ENCODE measurements around the gene FXN.
"Not testable (repeated sequence)": the region's sequence is repeated elsewhere in the genome, so short reads cannot be mapped to it uniquely, and the experiment has no call there.

The FXN gene

DNA sequence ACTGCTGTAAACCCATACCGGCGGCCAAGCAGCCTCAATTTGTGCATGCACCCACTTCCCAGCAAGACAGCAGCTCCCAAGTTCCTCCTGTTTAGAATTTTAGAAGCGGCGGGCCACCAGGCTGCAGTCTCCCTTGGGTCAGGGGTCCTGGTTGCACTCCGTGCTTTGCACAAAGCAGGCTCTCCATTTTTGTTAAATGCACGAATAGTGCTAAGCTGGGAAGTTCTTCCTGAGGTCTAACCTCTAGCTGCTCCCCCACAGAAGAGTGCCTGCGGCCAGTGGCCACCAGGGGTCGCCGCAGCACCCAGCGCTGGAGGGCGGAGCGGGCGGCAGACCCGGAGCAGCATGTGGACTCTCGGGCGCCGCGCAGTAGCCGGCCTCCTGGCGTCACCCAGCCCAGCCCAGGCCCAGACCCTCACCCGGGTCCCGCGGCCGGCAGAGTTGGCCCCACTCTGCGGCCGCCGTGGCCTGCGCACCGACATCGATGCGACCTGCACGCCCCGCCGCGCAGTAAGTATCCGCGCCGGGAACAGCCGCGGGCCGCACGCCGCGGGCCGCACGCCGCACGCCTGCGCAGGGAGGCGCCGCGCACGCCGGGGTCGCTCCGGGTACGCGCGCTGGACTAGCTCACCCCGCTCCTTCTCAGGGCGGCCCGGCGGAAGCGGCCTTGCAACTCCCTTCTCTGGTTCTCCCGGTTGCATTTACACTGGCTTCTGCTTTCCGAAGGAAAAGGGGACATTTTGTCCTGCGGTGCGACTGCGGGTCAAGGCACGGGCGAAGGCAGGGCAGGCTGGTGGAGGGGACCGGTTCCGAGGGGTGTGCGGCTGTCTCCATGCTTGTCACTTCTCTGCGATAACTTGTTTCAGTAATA lies at the start of gene FXN:
Gene FXN (plus strand): TSS at position 315 of the 871 bp plus-strand sequence. CDS start 31 bp downstream, at position 346.
- peak; percentile 64 to 73 (median 72) for DNase-seq (ENCODE audit: low read depth in 2 of 3, low spot score in 2 of 3)

DNA sequence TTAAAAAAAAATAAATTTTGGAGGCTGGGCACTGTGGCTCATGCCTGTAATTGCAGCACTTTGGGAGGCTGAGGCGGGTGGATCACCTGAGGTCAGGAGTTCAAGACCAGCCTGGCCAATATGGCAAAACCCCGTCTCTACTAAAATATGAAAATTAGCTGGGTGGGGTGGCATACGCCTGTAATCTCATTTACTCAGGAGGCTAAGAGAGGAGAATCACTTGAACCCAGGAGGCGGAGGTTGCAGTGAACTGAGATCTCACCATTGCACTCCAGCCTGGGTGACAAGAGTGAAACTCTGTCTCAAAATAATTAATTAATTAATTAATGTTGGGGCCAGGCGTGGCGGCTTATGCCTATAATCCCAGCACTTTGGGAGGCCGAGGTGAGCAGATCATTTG lies 48.6 kb upstream of the FXN start:
- DNase-seq (ENCODE audit: low read depth in 2 of 3, low spot score in 2 of 3), result not testable (repeated sequence)

DNA sequence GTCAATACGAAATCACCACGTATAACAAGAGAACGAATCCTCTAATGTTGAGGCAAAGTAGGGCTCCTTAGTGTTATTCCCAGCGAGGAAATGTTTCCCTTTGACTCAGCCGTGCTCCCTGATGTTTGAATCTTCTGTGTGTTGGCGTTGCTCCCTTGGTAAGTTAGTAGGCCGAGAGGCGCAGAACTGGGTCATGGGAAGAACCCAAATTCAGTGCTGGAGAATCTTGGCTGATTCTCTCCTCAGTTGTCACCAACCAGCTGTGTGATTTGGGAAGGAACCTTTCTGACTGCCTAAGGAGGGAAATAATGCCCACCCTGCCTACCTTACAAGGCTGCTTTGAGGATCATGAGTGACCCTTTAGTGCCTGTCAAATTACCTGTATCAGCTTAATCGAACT lies 44.1 kb upstream of the FXN start:
- DNase-seq (ENCODE audit: low read depth in 2 of 3, low spot score in 2 of 3), result no peak

DNA sequence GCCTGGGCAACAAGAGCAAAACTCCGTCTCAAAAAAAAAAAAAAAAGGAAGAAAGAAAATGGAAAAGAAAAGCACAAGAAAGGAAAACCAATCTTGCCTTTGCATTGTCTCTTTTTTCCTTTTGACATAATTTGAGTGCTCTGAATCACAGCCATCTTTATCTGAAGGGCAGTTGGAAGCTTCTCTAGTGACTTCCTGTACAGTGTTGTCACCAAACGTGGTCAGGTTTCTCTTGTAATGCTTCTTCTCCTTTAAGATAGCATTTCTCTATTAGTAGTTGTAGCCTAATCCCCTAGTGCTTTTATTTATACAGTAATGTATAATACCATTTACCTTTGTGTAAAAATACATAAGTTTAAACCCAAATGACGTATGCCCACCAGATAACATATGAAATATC lies 39.8 kb upstream of the FXN start:
- no peak for DNase-seq (ENCODE audit: low read depth in 2 of 3, low spot score in 2 of 3)

DNA sequence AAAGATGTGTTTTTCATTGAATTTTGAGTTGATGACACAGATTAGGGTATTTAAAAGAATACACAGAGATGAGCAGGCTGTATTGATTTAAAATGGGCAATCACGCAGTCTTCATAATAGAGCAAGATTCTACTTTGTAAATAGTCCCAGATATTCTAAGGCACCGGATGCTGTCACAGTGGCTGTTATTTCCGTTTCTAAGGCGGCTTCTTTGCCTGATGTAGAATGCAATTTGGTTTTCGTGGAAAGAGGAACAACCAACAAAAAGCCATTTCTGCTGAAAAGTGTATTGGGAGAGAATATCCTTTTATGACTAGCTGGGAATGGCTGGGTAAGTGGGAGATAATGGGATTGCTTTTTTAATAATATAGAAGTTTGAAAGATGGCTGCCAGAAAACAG lies 39.1 kb upstream of the FXN start:
- DNase-seq (ENCODE audit: low read depth in 2 of 3, low spot score in 2 of 3), result no peak

DNA sequence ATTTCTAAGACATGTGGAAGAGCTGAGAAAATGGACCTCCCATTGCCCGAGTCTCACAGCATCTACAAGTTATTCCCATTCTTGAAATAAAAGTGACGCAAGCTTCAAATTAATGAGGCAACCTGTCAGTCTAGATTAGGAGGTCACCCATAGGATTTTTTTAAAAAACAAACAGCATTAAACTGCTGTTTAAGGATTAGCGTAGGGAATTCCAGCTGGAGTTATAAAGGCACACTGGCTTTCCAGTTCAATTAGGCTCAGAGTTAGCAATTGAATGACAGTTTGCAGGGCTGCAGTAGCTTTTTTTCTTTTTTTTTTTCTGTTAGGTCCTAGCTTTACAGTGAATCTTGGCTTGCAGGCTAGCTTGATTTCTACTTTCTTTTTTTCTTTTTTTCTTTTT lies 37.9 kb upstream of the FXN start:
- DNase-seq (ENCODE audit: low read depth in 2 of 3, low spot score in 2 of 3), result no peak

DNA sequence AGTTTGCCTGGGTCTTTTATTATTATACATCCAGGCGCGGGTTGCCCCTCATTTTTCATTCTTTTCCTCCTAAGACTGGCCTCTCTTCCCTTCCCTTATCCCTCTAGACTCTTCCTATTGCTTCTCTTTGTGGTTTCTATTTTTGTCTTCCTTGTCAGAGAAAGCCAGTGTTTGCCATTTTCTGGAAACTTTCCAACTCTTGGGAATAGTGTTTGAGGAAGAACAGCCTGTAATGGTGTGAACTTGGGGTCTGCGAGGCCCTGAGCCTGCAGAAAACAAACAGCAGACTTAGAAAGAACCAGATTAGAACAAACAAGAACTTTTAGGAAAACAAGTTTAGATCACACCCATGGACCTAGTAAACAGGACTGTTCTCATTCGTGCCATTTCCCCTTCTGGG lies 37.2 kb upstream of the FXN start:
- DNase-seq (ENCODE audit: low read depth in 2 of 3, low spot score in 2 of 3), result no peak

DNA sequence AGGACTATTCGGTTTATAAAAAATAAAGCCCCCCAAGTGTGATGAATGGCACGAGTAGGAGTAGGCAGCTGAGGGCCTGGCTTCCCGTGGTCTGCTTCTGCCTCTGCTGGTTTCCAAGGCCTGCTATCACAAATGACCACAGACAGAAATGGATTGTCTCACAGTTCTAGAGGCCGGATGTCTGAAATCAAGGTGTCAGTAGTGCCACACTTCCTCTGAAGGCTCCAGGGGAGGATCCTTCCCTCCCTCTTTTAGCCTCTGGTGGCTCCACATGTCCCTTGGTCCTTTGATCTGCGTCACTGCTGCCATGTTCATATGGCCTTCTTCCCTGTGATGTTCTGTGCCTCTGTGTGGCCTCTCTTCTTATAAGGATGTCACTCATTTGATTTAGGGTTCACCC lies 36.7 kb upstream of the FXN start:
- no peak for DNase-seq (ENCODE audit: low read depth in 2 of 3, low spot score in 2 of 3)

DNA sequence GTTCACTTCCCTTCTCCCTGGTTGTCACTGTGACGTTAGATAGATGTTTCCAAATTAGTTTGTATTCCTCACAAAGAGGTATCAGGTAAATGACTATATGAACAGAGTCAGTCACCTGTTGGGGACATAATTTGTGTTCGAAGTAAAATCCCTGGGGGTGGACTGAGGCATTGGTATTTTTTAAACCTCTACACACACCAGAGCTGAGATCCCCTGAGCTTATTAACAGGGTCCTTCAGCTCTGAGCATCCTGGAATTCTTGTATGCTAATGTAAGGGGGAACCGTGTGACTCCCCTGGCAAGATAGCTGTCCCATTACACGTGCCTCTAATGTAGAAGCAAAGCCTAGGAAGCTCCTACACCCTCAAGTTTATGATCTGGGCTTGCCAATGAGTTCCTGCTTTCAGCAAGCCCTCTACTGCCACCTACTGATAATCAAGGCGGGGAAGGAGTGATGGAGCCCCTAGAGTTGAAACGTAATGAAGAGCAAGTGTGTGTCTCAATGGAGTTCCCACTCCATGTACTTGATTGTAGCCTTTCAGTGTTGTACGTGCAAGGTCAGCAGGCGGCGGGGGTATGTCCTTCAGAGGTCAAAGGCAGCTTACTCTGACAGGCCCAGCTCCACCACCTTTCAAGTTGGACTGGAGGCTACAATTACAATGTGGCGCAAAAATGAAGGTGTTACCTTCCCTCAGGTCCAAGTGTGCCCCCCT lies 36.0 kb upstream of the FXN start:
- peak in 1 of 3 experiments; percentile 6 for DNase-seq (ENCODE audit: low read depth in 2 of 3, low spot score in 2 of 3)

DNA sequence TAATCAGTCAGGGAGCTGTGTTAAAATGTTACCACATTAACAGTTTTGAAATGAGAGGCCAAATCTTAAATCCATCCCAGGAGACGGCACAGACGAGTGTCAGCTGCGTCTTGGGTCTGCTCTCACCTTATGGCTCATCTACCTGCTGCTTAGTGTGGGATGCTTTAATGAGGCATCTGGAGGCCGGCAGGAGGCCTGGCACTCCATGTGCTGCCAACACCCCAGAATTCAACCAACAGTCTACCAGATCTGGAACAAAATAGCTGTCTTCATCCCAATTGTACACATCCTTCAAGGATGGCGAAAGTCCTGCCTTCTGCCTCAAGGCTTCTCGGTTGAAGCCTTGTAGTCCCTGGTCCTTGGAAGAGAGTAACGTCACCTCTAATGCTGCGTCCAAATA lies 33.6 kb upstream of the FXN start:
- DNase-seq (ENCODE audit: low read depth in 2 of 3, low spot score in 2 of 3), result no peak

DNA sequence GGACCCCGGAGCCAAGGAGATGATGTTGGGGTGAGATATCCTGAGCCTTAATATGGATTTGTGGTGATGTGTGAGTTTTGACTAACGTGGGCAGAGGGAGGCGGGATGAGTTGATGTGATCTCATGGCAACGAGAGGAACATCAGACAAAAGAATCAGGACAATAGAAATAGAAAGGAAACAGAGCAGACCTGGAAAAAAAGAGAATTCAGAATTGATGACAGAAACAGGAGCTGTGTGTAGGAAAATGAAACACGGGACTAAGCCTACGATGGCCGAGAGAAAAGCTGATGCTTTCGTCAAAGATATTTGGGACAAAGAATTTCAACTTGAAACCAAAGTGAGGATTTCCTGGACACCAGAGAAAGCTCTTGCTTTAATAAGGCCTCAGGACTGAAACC lies 32.5 kb upstream of the FXN start:
- DNase-seq (ENCODE audit: low read depth in 2 of 3, low spot score in 2 of 3), result no peak

DNA sequence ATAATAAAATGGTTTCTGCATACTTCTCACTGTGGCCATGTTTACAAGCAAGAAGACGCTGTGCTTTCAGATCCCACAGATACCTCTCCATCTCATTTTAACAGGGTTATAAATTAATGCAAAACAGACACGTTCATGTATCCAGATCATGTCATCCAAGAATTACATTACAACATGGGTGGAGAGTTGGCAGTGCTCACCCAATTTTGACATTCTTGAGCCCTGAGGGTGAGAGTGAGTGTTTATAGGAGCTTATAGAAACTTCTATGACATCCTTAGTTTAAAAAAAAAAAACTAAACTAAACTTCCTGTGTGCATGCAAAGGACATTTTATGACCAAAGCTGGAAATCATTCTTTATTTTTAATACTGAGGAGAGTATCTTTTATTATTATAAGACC lies 30.7 kb upstream of the FXN start:
- no peak for DNase-seq (ENCODE audit: low read depth in 2 of 3, low spot score in 2 of 3)

DNA sequence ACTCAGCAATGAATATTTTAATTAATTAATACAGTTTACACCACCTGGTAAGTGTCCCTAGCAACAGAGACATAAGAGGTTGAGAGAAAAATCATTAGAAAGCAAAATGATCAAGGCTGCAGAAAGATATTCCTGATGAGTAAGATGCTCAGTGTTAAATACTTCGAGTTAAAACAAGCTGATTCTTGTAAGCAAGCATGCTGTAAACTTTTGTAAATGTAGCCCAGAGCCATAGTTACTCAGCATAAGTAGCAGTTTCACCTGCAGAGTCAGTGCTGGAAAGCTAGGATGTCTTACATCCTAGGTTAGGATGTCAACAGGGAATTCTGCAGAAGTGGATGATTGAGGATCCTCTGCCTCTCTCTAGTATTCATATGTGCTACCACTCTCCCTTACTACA lies 25.8 kb upstream of the FXN start:
- no peak for DNase-seq (ENCODE audit: low read depth in 2 of 3, low spot score in 2 of 3)

DNA sequence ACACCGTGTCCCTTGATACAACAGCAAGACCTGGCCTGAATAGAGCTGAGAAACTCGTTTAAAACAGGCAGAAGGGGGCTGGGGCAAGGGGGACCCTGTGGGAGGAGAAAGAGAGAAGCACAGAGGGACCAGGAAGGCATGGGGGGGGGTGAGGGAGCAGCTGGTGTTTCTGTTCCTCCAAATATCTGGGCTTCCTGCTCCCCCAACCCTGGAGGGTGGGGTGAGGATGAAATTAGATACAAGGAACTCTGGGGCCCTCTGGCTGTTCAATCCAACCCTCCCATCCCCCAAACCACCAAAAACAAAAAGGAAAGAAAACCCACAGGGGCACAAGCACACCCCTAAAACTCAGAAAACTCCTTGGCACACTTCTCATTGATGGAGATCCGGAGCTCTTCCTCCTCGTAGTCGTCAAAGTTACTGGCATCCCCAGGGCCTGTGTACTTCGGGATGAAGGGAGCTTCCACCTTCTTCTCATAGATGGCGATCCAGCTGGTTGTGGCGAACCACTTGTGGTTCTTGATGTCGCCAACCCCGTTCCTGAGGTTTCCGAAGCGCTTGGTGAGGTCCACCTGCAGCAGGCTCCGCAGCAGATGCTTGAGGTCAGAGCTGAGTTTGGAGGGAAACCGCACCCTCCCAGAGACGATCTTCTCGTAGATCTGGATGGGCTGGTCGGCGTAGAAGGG lies 22.7 kb upstream of the FXN start:
- no peak for DNase-seq (ENCODE audit: low read depth in 2 of 3, low spot score in 2 of 3)

DNA sequence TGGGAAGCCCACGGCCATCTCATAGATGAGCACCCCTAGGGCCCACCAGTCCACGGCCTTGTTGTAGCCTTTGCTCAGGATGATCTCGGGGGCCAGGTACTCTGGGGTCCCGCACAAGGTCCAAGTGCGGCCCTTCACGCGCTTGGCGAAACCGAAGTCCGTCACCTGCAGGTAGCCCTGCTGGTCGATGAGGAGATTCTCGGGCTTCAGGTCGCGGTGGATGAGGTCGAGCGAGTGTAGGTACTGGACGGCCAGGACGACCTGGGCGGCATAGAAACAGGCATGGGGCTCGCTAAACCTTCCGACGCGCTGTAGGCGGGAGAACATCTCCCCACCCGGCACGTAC lies 22.2 kb upstream of the FXN start:
- no peak for DNase-seq (ENCODE audit: low read depth in 2 of 3, low spot score in 2 of 3)

DNA sequence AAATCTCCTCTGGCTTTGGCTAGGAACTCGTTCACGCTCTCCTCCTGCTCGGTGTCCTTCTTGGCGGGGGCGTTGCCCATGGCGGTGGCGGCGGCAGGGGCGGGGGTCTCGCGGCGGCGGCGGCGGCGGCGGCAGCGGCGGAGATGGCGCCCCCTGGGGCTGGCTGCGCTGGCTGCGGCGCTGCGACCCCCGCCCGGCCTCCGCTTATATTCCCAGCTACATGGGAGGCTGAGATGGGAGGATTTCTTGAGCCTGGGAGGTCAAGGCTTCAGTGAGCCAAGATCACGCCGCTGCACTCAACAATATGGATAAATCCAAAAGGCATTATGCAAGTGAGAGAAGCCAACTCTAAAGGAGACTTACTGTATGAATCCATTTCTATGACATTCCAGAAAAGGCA lies 21.5 kb upstream of the FXN start, which contains the start of gene PRKACG:
Gene PRKACG (minus strand): TSS at position 101 of the 400 bp plus-strand sequence. CDS start 21 bp downstream, at position 80.
- DNase-seq (ENCODE audit: low read depth in 2 of 3, low spot score in 2 of 3), result no peak

DNA sequence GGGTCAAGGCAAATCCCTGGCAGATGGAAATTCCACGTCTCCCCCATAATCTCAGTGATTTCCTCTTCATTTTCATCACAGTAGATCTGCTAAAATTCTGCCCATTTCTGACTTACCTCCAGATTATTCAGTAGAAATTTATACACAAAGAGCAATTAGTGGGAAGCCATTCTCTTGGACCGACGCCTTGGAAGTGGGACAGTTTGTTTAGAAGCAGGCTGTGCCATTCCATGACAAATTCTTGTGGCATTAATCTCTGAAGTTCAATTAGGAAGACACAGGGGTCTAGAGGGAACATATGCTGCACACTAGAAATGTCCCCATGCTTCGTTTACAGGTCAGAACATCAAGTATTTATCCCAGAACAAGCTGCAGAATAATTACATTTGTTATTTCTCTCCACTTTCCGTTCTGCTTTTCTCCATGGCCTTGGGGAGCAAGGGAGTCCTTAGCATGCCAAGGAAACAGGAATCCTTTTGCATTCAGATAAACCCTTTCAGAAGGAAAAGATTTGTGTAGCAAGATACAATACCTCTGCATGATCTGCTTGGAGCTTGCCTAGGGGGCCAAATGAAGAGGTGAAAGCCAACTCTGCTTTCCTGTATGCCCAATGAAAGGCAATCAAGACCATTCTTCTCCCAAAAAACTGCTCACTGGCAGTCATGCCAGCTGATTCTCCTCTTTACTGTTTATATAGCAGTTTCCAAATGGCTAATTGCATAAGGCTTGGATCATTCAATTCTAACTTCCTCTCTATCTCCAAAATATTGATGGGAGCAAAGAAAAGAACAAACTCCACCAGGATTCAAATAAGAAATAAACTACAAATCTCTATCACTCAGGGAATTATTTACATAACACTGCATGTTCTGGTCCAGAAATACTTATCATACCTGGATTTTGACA lies 19.1 kb upstream of the FXN start:
- DNase-seq (ENCODE audit: low read depth in 2 of 3, low spot score in 2 of 3), result no peak

DNA sequence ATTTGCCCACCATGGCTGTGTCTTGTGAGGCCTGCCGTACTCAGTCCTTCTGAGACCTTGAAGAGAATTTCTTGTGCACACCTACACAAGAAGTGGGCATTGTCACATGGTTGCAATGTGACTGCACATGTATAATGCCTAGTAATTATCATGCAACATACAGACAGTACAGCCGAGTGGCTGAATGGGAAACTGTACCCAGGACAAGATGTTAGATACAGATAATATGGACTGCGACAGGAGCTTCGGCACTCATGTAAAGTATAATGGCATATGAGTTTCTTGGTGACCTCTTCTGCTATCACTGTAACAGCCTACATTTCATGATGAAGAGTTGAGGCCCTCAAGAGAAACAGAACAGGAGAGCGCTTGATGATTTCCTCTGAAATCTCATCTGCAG lies 16.8 kb upstream of the FXN start:
- DNase-seq (ENCODE audit: low read depth in 2 of 3, low spot score in 2 of 3), result no peak

DNA sequence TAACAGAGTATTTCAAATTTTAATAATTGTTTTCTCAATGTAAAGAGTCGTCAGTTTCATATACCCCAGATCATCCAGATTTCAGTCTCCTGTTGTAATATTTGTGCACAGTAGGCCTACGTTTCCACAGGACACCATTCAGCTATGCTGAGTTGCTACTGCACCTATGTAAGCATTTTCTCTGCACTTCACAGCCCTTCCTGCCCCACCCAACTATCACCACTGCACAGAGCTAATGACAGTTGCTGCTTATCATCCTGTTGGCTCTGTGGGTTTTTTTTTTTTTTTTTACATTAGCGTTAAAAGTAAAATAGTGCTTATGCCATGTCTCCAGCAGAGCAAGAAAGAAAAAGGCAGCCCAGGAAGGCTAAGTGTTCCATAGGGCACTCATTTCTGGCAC lies 15.7 kb upstream of the FXN start:
- DNase-seq (ENCODE audit: low read depth in 2 of 3, low spot score in 2 of 3), result no peak

DNA sequence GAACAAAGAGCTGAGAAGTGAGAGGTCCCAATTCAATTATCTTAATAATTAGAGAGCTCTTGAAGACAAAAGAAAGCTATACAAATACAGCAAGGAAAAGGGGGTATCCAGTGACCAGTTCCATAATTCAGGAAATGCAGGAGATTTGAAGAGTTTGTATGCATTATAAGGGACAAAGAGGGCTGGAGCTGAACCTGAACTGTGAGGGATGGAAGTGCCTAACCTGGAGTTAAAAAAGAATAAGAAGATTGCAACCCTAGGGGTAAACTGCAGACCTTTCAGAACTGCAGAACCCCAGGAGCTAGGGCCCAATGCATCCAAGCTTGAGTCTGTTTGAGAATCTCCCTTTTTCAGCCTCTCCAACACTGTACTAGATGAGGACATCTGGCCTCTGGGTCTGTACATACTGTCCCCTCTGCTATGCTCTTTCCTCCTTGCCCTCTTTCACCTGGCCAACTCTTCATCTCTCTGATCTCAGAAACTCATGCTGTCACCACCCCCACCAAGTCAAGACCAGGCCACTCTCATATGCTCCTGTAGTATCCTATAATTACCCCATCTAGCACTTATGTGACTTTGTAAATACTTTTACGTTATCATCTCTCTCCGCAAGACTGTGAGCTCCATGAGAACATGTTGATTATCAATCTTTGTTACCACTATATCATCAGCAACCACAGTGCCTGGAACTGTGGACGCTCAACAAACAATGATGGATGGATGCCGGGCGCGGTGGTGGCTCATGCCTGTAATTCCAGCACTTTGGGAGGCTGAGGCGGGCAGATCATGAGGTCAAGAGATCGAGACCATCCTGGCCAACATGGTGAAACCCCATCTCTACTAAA lies 15.0 kb upstream of the FXN start:
- DNase-seq (ENCODE audit: low read depth in 2 of 3, low spot score in 2 of 3), result no peak

All from activated CD8-positive, alpha-beta memory T cell treated with anti-CD3 and anti-CD28 coated beads for 48 hours (primary cell).